Loucy (cell line): ENCODE data around the gene SLC51A.

ENCODE experiments used
- EZH2phosphoT487 ChIP-seq: fragments of 200-600 bp; IDR thresholded peaks from 2 replicates; pipeline ENCODE4 v1.6.1; 2018; ENCODE audit warnings: antibody characterized with exemption, mild to moderate bottlenecking, moderate library complexity, borderline replicate concordance
- TF ChIP-seq, protein P1 (sequence below): fragments of 200-600 bp; sonication (generic); conservative IDR thresholded peaks from 2 replicates; pipeline ENCODE4 v1.5.1; 2014; ENCODE audit warnings: mild to moderate bottlenecking, antibody characterized with exemption, low read length

DNA sequence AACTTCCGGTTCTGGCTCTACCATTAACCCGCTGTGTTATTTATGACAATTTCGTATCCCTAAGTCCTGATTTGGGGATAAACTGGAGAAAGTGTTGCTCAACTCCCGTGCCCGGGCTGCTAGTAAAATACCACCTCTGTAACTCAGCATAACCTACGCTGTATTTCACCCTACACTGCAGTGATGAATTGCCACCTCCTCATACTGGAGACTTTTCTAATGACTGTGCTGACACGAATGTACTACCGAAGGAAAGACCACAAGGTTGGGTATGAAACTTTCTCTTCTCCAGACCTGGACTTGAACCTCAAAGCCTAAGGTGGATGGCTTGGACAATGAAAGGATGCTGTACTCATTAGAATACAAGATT is 16.5 kb downstream of the SLC51A start:
- TF ChIP-seq, protein P1, sequence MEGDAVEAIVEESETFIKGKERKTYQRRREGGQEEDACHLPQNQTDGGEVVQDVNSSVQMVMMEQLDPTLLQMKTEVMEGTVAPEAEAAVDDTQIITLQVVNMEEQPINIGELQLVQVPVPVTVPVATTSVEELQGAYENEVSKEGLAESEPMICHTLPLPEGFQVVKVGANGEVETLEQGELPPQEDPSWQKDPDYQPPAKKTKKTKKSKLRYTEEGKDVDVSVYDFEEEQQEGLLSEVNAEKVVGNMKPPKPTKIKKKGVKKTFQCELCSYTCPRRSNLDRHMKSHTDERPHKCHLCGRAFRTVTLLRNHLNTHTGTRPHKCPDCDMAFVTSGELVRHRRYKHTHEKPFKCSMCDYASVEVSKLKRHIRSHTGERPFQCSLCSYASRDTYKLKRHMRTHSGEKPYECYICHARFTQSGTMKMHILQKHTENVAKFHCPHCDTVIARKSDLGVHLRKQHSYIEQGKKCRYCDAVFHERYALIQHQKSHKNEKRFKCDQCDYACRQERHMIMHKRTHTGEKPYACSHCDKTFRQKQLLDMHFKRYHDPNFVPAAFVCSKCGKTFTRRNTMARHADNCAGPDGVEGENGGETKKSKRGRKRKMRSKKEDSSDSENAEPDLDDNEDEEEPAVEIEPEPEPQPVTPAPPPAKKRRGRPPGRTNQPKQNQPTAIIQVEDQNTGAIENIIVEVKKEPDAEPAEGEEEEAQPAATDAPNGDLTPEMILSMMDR = no peak
- no peak for TF ChIP-seq EZH2phosphoT487
